Subcutaneous adipose tissue (tissue), 4 donors: ENCODE data around the gene KRT77. TPM values are rescaled to one million over a fixed set of nuclear protein-coding genes. Genes with fewer than 3 reads are reported as not detected.

Experiments used
- CTCF ChIP-seq: fragments of 450-650 bp; IDR thresholded peaks from one replicate; pipeline ENCODE4 v1.5.1; 2016; ENCODE audit warnings: low read depth, mild to moderate bottlenecking, control low read depth, antibody characterized with exemption, moderate library complexity
- total RNA-seq, 4 donors: library from RNA; depleted of rRNA; stranded (reverse); fragments of >200 nt; gene quantifications; one replicate each; pipeline ENCODE4 v1.1.0, GENCODE V29; 2016

KRT77 gene
- total RNA-seq, 4 donors from 2014 or later: 0.17 to 1.5 TPM; not detected in 2

GRCh38 chr12:52692254-52692653 lies 11.1 kb downstream of the KRT77 start:
- TF ChIP-seq CTCF: no peak

GRCh38 chr12:52691841-52692150 lies 11.5 kb downstream of the KRT77 start:
- no peak for TF ChIP-seq CTCF

GRCh38 chr12:52691076-52691840 lies 12.1 kb downstream of the KRT77 start:
- no peak for TF ChIP-seq CTCF

GRCh38 chr12:52690351-52691075 lies 12.8 kb downstream of the KRT77 start:
- TF ChIP-seq CTCF: no peak

- TF ChIP-seq CTCF: no peak
Observed at GRCh38 chr12:52689936-52690335, 13.4 kb downstream of the KRT77 start.

GRCh38 chr12:52689239-52689638 lies 14.1 kb downstream of the KRT77 start:
- no peak for TF ChIP-seq CTCF

- TF ChIP-seq CTCF: no peak
Observed at GRCh38 chr12:52688481-52688880, 14.8 kb downstream of the KRT77 start.
